NB4 (cell line): ENCODE data around the gene MRPL23.

Experiments used
- DNase-seq: peaks from one replicate; pipeline ENCODE4 v3.0.0; 2010; ENCODE audit warnings: low read depth
- H3K4me3 ChIP-seq: one replicate; pipeline ENCODE4 v1.5.1; 2011; ENCODE audit warnings: mild to moderate bottlenecking, low read depth, low read length, moderate library complexity
- MYC ChIP-seq: IDR thresholded peaks from 2 replicates; pipeline ENCODE4 v1.6.1; 2011; ENCODE audit warnings: low read depth, low read length
- POLR2A ChIP-seq: IDR thresholded peaks from 2 replicates; pipeline ENCODE4 v1.6.1; 2011; ENCODE audit warnings: mild to moderate bottlenecking; ENCODE audit not compliant: insufficient read length; ENCODE audit errors: extremely low read depth
- TF ChIP-seq, protein P1 (sequence below): IDR thresholded peaks from 2 replicates; pipeline ENCODE4 v1.6.1; 2011; ENCODE audit warnings: low read depth, low read length
- TF ChIP-seq, protein P2 (sequence below): IDR thresholded peaks from one replicate; pipeline ENCODE4 v1.5.1; 2012; ENCODE audit warnings: low read depth, low read length

Gene MRPL23

GRCh38 chr11:1928891-1929541 is 18.1 kb upstream of the MRPL23 start:
- TF ChIP-seq, protein P1, sequence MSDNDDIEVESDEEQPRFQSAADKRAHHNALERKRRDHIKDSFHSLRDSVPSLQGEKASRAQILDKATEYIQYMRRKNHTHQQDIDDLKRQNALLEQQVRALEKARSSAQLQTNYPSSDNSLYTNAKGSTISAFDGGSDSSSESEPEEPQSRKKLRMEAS: no peak
- TF ChIP-seq MYC (no peak), POLR2A (no peak)
- TF ChIP-seq, protein P2, sequence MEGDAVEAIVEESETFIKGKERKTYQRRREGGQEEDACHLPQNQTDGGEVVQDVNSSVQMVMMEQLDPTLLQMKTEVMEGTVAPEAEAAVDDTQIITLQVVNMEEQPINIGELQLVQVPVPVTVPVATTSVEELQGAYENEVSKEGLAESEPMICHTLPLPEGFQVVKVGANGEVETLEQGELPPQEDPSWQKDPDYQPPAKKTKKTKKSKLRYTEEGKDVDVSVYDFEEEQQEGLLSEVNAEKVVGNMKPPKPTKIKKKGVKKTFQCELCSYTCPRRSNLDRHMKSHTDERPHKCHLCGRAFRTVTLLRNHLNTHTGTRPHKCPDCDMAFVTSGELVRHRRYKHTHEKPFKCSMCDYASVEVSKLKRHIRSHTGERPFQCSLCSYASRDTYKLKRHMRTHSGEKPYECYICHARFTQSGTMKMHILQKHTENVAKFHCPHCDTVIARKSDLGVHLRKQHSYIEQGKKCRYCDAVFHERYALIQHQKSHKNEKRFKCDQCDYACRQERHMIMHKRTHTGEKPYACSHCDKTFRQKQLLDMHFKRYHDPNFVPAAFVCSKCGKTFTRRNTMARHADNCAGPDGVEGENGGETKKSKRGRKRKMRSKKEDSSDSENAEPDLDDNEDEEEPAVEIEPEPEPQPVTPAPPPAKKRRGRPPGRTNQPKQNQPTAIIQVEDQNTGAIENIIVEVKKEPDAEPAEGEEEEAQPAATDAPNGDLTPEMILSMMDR: no peak
- no peak overlapping the region for H3K4me3 ChIP-seq
- DNase-seq: no peak

- no peak overlapping the region for H3K4me3 ChIP-seq
- no peak for DNase-seq
- TF ChIP-seq MYC (no peak), POLR2A (no peak)
- TF ChIP-seq, protein P2: no peak
- TF ChIP-seq, protein P1: no peak
Measured at GRCh38 chr11:1929621-1930461, 17.3 kb upstream of the MRPL23 start.

GRCh38 chr11:1930462-1930830 is 16.7 kb upstream of the MRPL23 start:
- no peak for TF ChIP-seq MYC
- TF ChIP-seq, protein P1: no peak
- TF ChIP-seq POLR2A: no peak
- TF ChIP-seq, protein P2: no peak
- DNase-seq: no peak
- H3K4me3 ChIP-seq: no peak overlapping the region

GRCh38 chr11:1931341-1932104 is 15.6 kb upstream of the MRPL23 start:
- no peak overlapping the region for H3K4me3 ChIP-seq
- DNase-seq: no peak
- TF ChIP-seq MYC: no peak

DNA sequence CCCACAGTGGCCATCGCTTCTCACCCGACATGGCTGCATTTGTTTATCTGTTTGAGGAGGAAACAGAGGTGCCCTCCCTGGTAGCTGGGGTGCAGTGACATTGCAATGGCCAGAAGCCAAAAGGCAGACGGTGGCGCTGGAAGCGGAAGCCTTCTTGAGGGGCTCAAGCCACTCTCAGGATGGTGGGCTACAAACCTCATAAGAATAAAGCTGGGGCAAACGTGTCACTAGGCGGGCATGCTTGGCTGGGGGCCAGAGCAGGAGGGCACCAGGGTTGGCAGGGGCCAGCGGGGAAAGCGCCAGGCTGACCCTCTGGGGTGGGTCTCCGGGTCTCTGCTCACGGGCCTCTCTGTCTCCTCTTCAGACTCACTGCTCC is 15.0 kb upstream of the MRPL23 start:
- no peak for DNase-seq
- H3K4me3 ChIP-seq: no peak overlapping the region
- TF ChIP-seq, protein P1: no peak
- TF ChIP-seq POLR2A (no peak), MYC (no peak)

GRCh38 chr11:1932681-1933080 is 14.5 kb upstream of the MRPL23 start:
- no peak for DNase-seq
- H3K4me3 ChIP-seq: no peak overlapping the region
- TF ChIP-seq, protein P1: no peak
- no peak for TF ChIP-seq POLR2A
- no peak for TF ChIP-seq MYC
- TF ChIP-seq, protein P2: no peak
